Activated CD8-positive, alpha-beta memory T cell treated with anti-CD3 and anti-CD28 coated beads, Interleukin-2, amount 10 ng/mL, durations not matched to agents 7 days and 5 days (primary cell): ENCODE measurements around the gene TMEM126B. TPM values are rescaled to one million over a fixed set of nuclear protein-coding genes. Genes with fewer than 3 reads are reported as not detected.
"Not testable (repeated sequence)": the region's sequence is repeated elsewhere in the genome, so short reads cannot be mapped to it uniquely, and the experiment has no call there.

Source experiments
- ATAC-seq: fragments of 150-1000 bp; cut with Tn5 transposase; one replicate; pipeline ENCODE4 v1.10.0; 2021; ENCODE audit warnings: moderate library complexity
- CTCF ChIA-PET: fragments of 350-600 bp; sonication (Branson Sonifier 250); formaldehyde crosslinking; loops from one replicate; lab custom pipeline; 2021; ENCODE audit warnings: antibody characterized with exemption; lab: Charles Lee
- DNase-seq: peaks from one replicate; pipeline ENCODE4 v3.0.0-alpha.2; 2020
- H3K27ac Mint-ChIP-seq: one replicate; pipeline ENCODE4 v1.8.0; 2021; ENCODE audit warnings: mild to moderate bottlenecking, mixed read lengths
- H3K27me3 Mint-ChIP-seq: one replicate; pipeline ENCODE4 v1.8.0; 2021; ENCODE audit warnings: mixed read lengths
- H3K36me3 Mint-ChIP-seq: one replicate; pipeline ENCODE4 v1.8.0; 2021; ENCODE audit warnings: mild to moderate bottlenecking, mixed read lengths
- H3K4me1 Mint-ChIP-seq: one replicate; pipeline ENCODE4 v1.8.0; 2021; ENCODE audit warnings: mixed read lengths
- H3K4me3 Mint-ChIP-seq: one replicate; pipeline ENCODE4 v1.8.0; 2021; ENCODE audit warnings: mild to moderate bottlenecking, moderate library complexity, mixed read lengths
- H3K9me3 Mint-ChIP-seq: one replicate; pipeline ENCODE4 v1.8.0; 2022; ENCODE audit warnings: low read depth, mixed read lengths
- total RNA-seq, 2 experiments: library from RNA; stranded (reverse); gene quantifications; one replicate each; pipeline ENCODE4 v1.2.3, GENCODE V29; 2021

TMEM126B gene
- total RNA-seq, 2 experiments from 2014 or later: 49.3 to 63.1 TPM

DNA sequence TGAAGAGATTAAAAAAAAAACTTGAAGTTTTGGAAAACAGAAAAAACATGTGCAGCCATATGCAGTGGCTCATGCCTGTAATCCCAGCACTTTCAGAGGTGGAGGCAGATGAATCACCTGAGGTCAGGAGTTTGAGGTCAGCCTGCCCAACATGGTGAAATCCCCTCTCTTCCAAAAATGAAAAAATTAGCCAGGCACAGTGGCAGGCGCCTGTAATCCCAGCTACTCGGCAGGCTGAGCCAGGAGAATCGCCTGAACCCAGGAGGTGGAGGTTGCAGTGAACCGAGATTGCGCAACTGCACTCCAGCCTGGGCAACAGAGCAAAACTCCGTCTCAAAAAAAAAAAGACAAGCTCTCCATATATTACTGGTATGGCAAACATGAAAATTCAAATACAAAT lies 8.9 kb upstream of the TMEM126B start:
- no peak overlapping the region for H3K27ac Mint-ChIP-seq
- H3K4me3 Mint-ChIP-seq: no peak overlapping the region
- peaks cover 19% of the 10 kb centered on the region for H3K4me1 Mint-ChIP-seq
- no peaks in the 10 kb centered on the region for H3K27me3 Mint-ChIP-seq
- ATAC-seq: no peak
- H3K9me3 Mint-ChIP-seq: no peaks in the 10 kb centered on the region
- DNase-seq: no peak
- H3K36me3 Mint-ChIP-seq: no peaks in the 10 kb centered on the region
- CTCF ChIA-PET: interaction anchor here (0.8 kb wide), 1 partner anchor 9 kb away, joined by 3 read pairs; the partner anchor contains the start of gene TMEM126B

DNA sequence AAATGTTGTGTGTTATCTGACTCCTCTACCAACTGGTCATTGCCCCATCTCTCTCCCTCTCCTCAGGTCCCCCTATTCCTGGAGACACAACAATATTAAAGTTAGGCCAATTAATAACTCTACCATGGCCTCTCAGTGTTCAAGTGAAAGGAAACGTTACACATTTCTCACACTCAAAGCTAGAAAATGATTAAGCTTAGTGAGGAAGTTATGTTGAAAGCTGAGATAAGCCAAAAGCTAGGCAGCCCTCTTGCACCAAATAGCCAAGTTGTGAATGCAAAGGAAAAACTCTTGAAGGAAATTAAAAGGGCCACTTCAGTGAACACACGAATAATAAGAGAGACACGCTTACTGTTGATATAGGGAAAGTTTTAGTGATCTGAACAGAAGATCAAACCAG lies 8.1 kb upstream of the TMEM126B start:
- CTCF ChIA-PET: no interaction called here
- Mint-ChIP-seq H3K4me1 (peaks cover 23% of the 10 kb centered on the region), H3K4me3 (no peak overlapping the region), H3K27ac (no peak overlapping the region), H3K36me3 (no peaks in the 10 kb centered on the region), H3K27me3 (peaks cover 2% of the 10 kb centered on the region), H3K9me3 (no peaks in the 10 kb centered on the region)
- ATAC-seq: no peak
- DNase-seq: no peak

GRCh38 chr11:85626496-85626895 lies 1.9 kb upstream of the TMEM126B start:
- ATAC-seq (no peak), DNase-seq (no peak)
- Mint-ChIP-seq H3K36me3 (peaks cover 7% of the 10 kb centered on the region), H3K9me3 (no peaks in the 10 kb centered on the region), H3K4me1 (peaks cover 38% of the 10 kb centered on the region), H3K27me3 (peaks cover 2% of the 10 kb centered on the region), H3K27ac (no peak overlapping the region), H3K4me3 (peak overlapping the region; percentile 91)
- CTCF ChIA-PET: interaction anchor here (0.5 to 0.9 kb wide), 3 partner anchors 21 to 1782 kb away, joined by 3 read pairs; no protein-coding TSS in a partner anchor

GRCh38 chr11:85627332-85627997 lies 928 bp upstream of the TMEM126B start, which contains the start of gene DLG2:
Gene DLG2, minus strand, starts transcription at chr11:85627344.
- Mint-ChIP-seq H3K36me3 (peaks cover 13% of the 10 kb centered on the region), H3K27ac (peak within 1 kb of the TSS; percentile 91), H3K9me3 (no peaks in the 10 kb centered on the region), H3K4me3 (peak within 1 kb of the TSS; percentile 91), H3K4me1 (peaks cover 38% of the 10 kb centered on the region), H3K27me3 (peaks cover 2% of the 10 kb centered on the region)
- DNase-seq (no peak), ATAC-seq (peak; percentile 0)
- CTCF ChIA-PET: interaction anchor here (0.7 to 1.7 kb wide), 6 partner anchors 10 to 227 kb away, joined by 3 to 6 read pairs (median 4); partner anchors contain the start of genes CCDC83 and TMEM126A

GRCh38 chr11:85628771-85629341 lies 463 bp downstream of the TMEM126B start:
- H3K4me3 Mint-ChIP-seq: peak overlapping the region; percentile 91
- peak overlapping the region; percentile 91 for H3K27ac Mint-ChIP-seq
- no peaks in the 10 kb centered on the region for H3K9me3 Mint-ChIP-seq
- CTCF ChIA-PET: interaction anchor here (0.7 to 1.7 kb wide), 5 partner anchors 10 to 226 kb away, joined by 3 to 6 read pairs (median 5); partner anchors contain the start of gene CCDC83
- peak; percentile 6 for ATAC-seq
- peaks cover 19% of the 10 kb centered on the region for H3K36me3 Mint-ChIP-seq
- peaks cover 2% of the 10 kb centered on the region for H3K27me3 Mint-ChIP-seq
- DNase-seq: no peak
- H3K4me1 Mint-ChIP-seq: peaks cover 37% of the 10 kb centered on the region

DNA sequence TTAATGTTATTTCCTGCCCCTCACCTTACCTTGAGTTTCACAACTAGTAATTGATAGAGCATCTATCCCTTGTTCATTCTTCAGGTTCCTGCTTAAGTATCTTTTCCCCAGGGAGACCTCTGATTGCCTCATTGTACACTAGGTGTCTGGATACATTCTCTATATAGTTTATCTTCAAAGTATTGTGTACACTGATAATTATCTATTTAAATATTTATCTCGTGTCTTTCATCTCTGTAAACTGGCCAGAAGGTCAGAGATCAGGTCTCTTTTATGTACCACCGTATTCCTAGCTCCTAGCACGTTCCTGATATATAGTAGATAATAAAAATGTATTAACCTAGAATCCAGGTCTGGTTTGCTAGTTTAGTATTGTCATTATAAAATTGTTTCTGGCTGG lies 6.4 kb downstream of the TMEM126B start:
- Mint-ChIP-seq H3K36me3 (peaks cover 40% of the 10 kb centered on the region), H3K4me3 (no peak overlapping the region), H3K27me3 (no peaks in the 10 kb centered on the region), H3K4me1 (peaks cover 10% of the 10 kb centered on the region), H3K9me3 (no peaks in the 10 kb centered on the region), H3K27ac (no peak overlapping the region)
- DNase-seq (no peak), ATAC-seq (no peak)
- CTCF ChIA-PET: interaction anchor here (3.5 kb wide), 1 partner anchor 13 kb away, joined by 11 read pairs; the partner anchor contains the start of gene TMEM126A

GRCh38 chr11:85643191-85643614 lies 14.8 kb downstream of the TMEM126B start:
- no peak overlapping the region for H3K4me3 Mint-ChIP-seq
- peaks cover 9% of the 10 kb centered on the region for H3K36me3 Mint-ChIP-seq
- ATAC-seq (no peak), DNase-seq (no peak)
- peaks cover 48% of the 10 kb centered on the region for H3K27me3 Mint-ChIP-seq
- CTCF ChIA-PET: no interaction called here
- H3K27ac Mint-ChIP-seq: no peak overlapping the region
- peaks cover 9% of the 10 kb centered on the region for H3K4me1 Mint-ChIP-seq
- no peaks in the 10 kb centered on the region for H3K9me3 Mint-ChIP-seq

GRCh38 chr11:85647078-85647477 lies 18.7 kb downstream of the TMEM126B start:
- H3K9me3 Mint-ChIP-seq: no peaks in the 10 kb centered on the region
- H3K27ac Mint-ChIP-seq: peak overlapping the region; percentile 99
- DNase-seq (no peak), ATAC-seq (no peak)
- peaks cover 32% of the 10 kb centered on the region for H3K27me3 Mint-ChIP-seq
- peaks cover 33% of the 10 kb centered on the region for H3K4me1 Mint-ChIP-seq
- CTCF ChIA-PET: interaction anchor here (0.6 to 2.3 kb wide), 11 partner anchors 10 to 208 kb away, joined by 3 to 11 read pairs (median 4); partner anchors contain the start of genes CCDC83, CREBZF and DLG2
- H3K4me3 Mint-ChIP-seq: peak overlapping the region; percentile 100
- H3K36me3 Mint-ChIP-seq: peaks cover 9% of the 10 kb centered on the region

DNA sequence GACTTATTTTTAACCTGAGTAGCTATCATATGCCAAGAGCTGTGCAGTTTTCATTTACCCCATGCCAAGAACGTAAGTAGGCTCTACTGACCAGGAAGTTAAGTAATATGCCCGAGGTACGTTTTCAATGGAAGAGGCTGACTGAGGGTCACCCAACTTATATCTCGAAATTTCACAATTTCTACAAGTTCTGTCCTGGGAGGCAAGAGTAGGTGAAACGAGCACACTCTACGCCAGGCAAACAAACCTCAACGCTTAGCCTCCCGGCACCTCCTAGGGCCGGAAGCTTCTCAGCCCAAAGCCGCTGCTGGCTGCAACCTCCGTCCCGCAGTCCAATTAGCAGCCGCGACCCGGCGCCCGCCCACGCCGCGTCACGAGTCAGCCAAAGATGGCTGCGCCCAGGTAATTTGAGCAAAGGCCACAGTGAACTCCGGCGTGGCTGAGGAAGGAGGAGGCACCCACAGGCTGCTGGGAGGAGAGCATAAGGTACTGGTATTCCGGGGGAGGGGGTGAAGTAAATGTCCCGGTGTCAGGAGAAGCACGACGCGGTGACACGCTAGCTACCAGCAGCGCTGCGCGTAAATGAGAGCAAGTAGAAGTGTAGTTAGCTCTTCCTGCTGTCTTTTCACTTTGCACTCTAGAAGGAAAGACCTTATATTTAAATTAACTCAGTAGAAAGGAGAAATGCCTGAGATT lies 19.4 kb downstream of the TMEM126B start, which contains the start of gene TMEM126A:
TSS of gene TMEM126A (plus strand) at position 364 of the 696 bp plus-strand sequence. CDS start 2,289 bp downstream, outside the sequence.
- ATAC-seq (peak; percentile 99), DNase-seq (peak; percentile 94)
- H3K27me3 Mint-ChIP-seq: peaks cover 25% of the 10 kb centered on the region
- H3K4me1 Mint-ChIP-seq: peaks cover 36% of the 10 kb centered on the region
- no peaks in the 10 kb centered on the region for H3K9me3 Mint-ChIP-seq
- H3K36me3 Mint-ChIP-seq: peaks cover 12% of the 10 kb centered on the region
- CTCF ChIA-PET: interaction anchor here (0.6 to 2.3 kb wide), 15 partner anchors 10 to 207 kb away, joined by 3 to 11 read pairs (median 4); partner anchors contain the start of genes CCDC83, CREBZF, DLG2 and TMEM126B
- peak within 1 kb of the TSS; percentile 100 for H3K4me3 Mint-ChIP-seq
- peak within 1 kb of the TSS; percentile 99 for H3K27ac Mint-ChIP-seq

DNA sequence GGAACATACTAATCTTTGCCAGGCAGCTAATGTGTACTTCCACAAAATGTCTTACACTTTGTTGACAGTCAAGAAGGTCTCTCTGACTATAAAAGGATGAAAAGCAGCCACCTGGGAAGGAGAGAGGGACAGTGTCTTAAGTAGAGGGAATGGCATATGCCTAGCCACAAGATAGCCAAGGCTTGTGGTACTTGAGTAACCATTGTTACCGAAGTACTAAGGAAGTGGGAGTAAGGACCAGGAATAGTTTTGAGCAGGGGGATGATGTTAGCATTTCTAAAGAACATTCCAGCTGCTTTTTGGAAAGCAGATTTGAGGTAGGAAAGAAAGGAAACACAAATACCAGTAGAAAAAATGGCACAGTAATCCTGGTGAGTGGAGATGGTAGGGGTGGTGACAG lies 22.7 kb downstream of the TMEM126B start:
- Mint-ChIP-seq H3K9me3 (no peaks in the 10 kb centered on the region), H3K4me1 (peaks cover 53% of the 10 kb centered on the region), H3K4me3 (no peak overlapping the region), H3K27ac (no peak overlapping the region), H3K36me3 (peaks cover 21% of the 10 kb centered on the region), H3K27me3 (no peaks in the 10 kb centered on the region)
- DNase-seq: no peak
- CTCF ChIA-PET: interaction anchor here (0.6 to 2.9 kb wide), 2 partner anchors 10 to 13 kb away, joined by 3 to 13 read pairs; partner anchors contain the start of gene CREBZF
- ATAC-seq: no peak

DNA sequence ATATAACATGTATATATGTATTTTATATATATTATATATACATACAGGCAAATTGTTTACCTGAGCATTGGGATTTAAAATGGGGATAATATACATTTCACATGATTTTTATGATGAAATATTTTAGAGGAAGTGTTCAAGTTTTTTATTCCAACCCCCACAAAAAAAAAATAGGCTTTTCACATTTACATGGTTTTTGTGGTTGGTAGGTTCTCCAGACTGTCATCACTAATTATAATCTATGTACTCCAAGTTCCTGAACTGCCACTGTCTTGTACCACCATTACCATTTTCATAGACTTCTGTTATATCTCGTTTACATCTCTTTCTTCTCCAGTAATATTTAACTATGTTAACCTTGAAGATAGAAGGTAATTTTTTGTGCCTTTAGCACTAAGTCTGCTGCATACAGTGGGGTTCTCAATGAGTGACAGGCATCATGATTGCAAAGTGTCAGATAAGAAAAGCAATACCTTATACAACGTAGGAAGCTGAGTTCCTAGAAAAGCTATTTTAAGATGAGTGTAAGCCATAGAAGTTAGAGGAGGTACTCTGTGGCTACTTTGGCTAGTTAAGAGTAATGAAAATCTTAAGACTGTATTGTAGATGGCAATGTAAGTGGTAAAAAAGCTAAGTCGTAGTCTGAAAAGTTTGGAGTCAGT lies 24.5 kb downstream of the TMEM126B start:
- Mint-ChIP-seq H3K27me3 (no peaks in the 10 kb centered on the region), H3K4me3 (peak overlapping the region; percentile 22), H3K9me3 (no peaks in the 10 kb centered on the region), H3K27ac (peak overlapping the region; percentile 48), H3K36me3 (peaks cover 32% of the 10 kb centered on the region), H3K4me1 (peaks cover 53% of the 10 kb centered on the region)
- ATAC-seq: no peak
- CTCF ChIA-PET: interaction anchor here (2.9 kb wide), 1 partner anchor 11 kb away, joined by 13 read pairs; the partner anchor contains the start of gene CREBZF
- no peak for DNase-seq

DNA sequence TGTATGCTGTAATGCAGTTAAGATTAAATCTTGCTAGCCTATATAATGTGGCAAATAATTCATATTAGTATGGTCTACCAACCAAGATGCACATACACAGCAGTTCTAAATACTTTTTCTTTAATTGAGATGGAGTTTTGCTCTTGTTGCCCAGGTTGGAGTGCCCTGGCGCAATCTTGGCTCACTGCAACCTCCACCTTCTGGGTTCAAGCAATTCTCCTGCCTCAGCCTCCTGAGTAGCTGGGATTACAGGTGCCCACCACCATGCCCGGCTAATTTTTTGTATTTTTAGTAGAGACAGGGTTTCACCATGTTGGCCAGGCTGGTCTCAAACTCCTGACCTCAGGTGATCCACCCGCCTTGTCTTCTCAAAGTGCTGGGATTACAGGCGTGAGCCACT lies 25.9 kb downstream of the TMEM126B start:
- H3K27ac Mint-ChIP-seq, H3K27me3 Mint-ChIP-seq, CTCF ChIA-PET, ATAC-seq, H3K4me3 Mint-ChIP-seq, H3K9me3 Mint-ChIP-seq, DNase-seq: not testable (repeated sequence)
- Mint-ChIP-seq H3K4me1 (peaks cover 54% of the 10 kb centered on the region), H3K36me3 (peaks cover 38% of the 10 kb centered on the region)
